HepG2 (cell line): ENCODE measurements around the gene SLC25A23. TPM values are rescaled to one million over a fixed set of nuclear protein-coding genes. Genes with fewer than 3 reads are reported as not detected.

Source experiments
- ELF1 ChIP-seq: sonication (generic); formaldehyde crosslinking; IDR thresholded peaks from 2 replicates; pipeline ENCODE4 v1.4.0; 2020; ENCODE audit warnings: missing genetic modification reagents
- EZH2 ChIP-seq: conservative IDR thresholded peaks from 2 replicates; pipeline ENCODE4 v1.6.1; 2012; ENCODE audit warnings: mild to moderate bottlenecking, low read depth, low read length, moderate library complexity
- FOXK2 ChIP-seq: fragments of 450-650 bp; IDR thresholded peaks from 2 replicates; pipeline ENCODE4 v1.6.1; 2016
- KDM2A ChIP-seq: sonication (generic); formaldehyde crosslinking; IDR thresholded peaks from 2 replicates; pipeline ENCODE4 v1.4.0; 2020; ENCODE audit warnings: low read depth, missing genetic modification reagents, borderline replicate concordance
- KLF11 ChIP-seq: IDR thresholded peaks from 2 replicates; pipeline ENCODE4 v1.6.1; 2016; ENCODE audit warnings: missing compliant biosample characterization
- KLF12 ChIP-seq: sonication (generic); formaldehyde crosslinking; IDR thresholded peaks from 2 replicates; pipeline ENCODE4 v1.4.0; 2020; ENCODE audit warnings: missing genetic modification reagents, borderline replicate concordance
- SP2 ChIP-seq: sonication (generic); formaldehyde crosslinking; IDR thresholded peaks from 2 replicates; pipeline ENCODE4 v1.5.1; 2020; ENCODE audit warnings: mild to moderate bottlenecking, missing genetic modification reagents
- STAT5B ChIP-seq: sonication (generic); formaldehyde crosslinking; IDR thresholded peaks from 2 replicates; pipeline ENCODE4 v1.4.0; 2020; ENCODE audit warnings: missing genetic modification reagents
- TBX2 ChIP-seq: sonication (generic); formaldehyde crosslinking; IDR thresholded peaks from 2 replicates; pipeline ENCODE4 v1.5.0; 2020; ENCODE audit warnings: missing genetic modification reagents, mild to moderate bottlenecking, borderline replicate concordance
- ZNF143 ChIP-seq: sonication (generic); formaldehyde crosslinking; IDR thresholded peaks from 2 replicates; pipeline ENCODE4 v1.4.0; 2020; ENCODE audit warnings: missing genetic modification reagents
- ZNF280B ChIP-seq: sonication (generic); formaldehyde crosslinking; IDR thresholded peaks from 2 replicates; pipeline ENCODE4 v1.5.0; 2020; ENCODE audit warnings: missing genetic modification reagents, mild to moderate bottlenecking, borderline replicate concordance
- ZNF746 ChIP-seq: sonication (generic); formaldehyde crosslinking; IDR thresholded peaks from 2 replicates; pipeline ENCODE4 v1.8.0; 2022; ENCODE audit warnings: mild to moderate bottlenecking, missing genetic modification reagents
- ZNF782 ChIP-seq: sonication (generic); formaldehyde crosslinking; IDR thresholded peaks from 2 replicates; pipeline ENCODE4 v1.4.0; 2020; ENCODE audit warnings: missing genetic modification reagents, mild to moderate bottlenecking, borderline replicate concordance
- ZNF788 ChIP-seq: sonication (generic); formaldehyde crosslinking; IDR thresholded peaks from 2 replicates; pipeline ENCODE4 v1.5.0; 2020; ENCODE audit warnings: mild to moderate bottlenecking, missing genetic modification reagents, borderline replicate concordance
- ZNF891 ChIP-seq: sonication (generic); formaldehyde crosslinking; IDR thresholded peaks from 2 replicates; pipeline ENCODE4 v1.5.0; 2020; ENCODE audit warnings: mild to moderate bottlenecking, missing genetic modification reagents
- polyA plus RNA-seq, 8 experiments: library from polyadenylated mRNA; depleted of rRNA in 3 of 8; stranded (reverse) in 7 of 8; unstranded in 1 of 8; fragments of >200 nt; fragmentation: Illumina TruSeq in 4 of 8; extraction: Trizol in 4 of 8; gene quantifications; 2 replicates each; pipeline versions ENCODE4 v1.2.1 to v1.2.3, GENCODE V29; 2011 to 2016; ENCODE audit warnings: low read depth in 4 of 8, missing spikeins in 1 of 8, mixed read lengths in 1 of 8; ENCODE audit not compliant: insufficient read depth in 1 of 8
- total RNA-seq, 5 experiments: library from RNA; depleted of rRNA; stranded (reverse); fragments of >200 nt; fragmentation: Illumina TruSeq; extraction: Trizol; gene quantifications; 2 replicates each; pipeline ENCODE4 v1.2.3, GENCODE V29; 2016; ENCODE audit warnings: low read depth in 1 of 5
- TF ChIP-seq, protein P1 (sequence below): sonication (generic); formaldehyde crosslinking; IDR thresholded peaks from 2 replicates; pipeline ENCODE4 v1.4.0; 2020; ENCODE audit warnings: missing genetic modification reagents
- TF ChIP-seq, protein P2 (sequence below): IDR thresholded peaks from 2 replicates; pipeline ENCODE4 v1.6.1; 2016; ENCODE audit warnings: low read depth
- TF ChIP-seq, protein P3 (sequence below): sonication (generic); formaldehyde crosslinking; conservative IDR thresholded peaks from 2 replicates; pipeline ENCODE4 v1.8.0; 2022; ENCODE audit warnings: mild to moderate bottlenecking, moderate library complexity, missing genetic modification reagents
- TF ChIP-seq, protein P4 (sequence below): sonication (generic); formaldehyde crosslinking; IDR thresholded peaks from 2 replicates; pipeline ENCODE4 v1.9.0; 2021; ENCODE audit warnings: missing genetic modification reagents, borderline replicate concordance

SLC25A23 gene
- total and polyA plus RNA-seq, 2 of the 13 experiments (the other 11 are each of a cell fraction or from before 2014, with no cell fraction given): 12.4 to 15.2 TPM

DNA sequence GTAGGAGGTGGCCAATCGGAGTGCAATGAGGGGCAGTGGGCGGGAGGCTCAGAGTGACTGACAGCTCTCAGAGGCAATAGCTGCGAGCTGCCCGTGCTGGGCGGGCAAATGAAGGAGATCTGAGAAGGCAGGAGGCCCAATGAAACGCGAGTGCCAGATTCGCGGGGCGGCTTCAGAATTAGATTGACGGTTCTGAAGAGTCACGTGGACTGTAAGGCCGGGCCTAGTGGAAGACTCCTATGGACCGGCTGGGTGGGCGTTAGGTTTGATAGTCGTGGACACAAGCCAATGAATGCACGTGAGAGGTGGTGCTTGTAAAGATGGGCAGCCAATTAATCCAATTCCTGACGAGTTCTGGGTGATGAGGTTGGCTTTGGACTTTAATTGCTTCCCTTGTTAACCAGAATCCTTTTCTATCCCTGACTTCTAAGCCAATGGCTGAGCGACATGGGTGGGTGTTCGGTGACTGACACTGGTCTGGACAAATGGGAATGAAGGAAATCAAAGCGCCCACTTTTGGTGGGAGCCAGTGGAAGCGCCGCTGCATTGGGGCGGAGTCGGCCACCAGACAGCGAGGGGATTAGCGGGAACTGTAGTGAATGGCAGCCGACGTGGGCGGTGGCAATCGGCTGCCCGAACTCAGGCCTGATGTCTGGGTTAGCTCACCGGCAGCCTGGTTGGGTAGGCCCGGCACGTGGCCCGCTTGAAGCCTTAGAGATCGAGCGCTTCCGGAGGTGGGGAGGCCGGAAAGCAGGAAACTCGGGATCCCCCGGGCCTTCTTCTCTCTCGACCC, 34.5 kb downstream of the SLC25A23 start (continued):
- TF ChIP-seq ZNF891 (CRISPR knock-in tag) (peak; percentile 78; the same call in 1 of the 2 replicates), KLF11 (CRISPR knock-in tag) (no peak), FOXK2 (no peak), STAT5B (CRISPR knock-in tag) (no peak), KLF12 (CRISPR knock-in tag) (peak; percentile 59; the same call in 1 of the 2 replicates), ZNF782 (CRISPR knock-in tag) (0 out of 2 replicates have a peak, but pooled peaks have one; percentile 70), ELF1 (peak; percentile 20; the same call in 1 of the 2 replicates), KDM2A (CRISPR knock-in tag) (0 out of 2 replicates have a peak, but pooled peaks have one; percentile 23), ZNF746 (CRISPR knock-in tag) (0 out of 2 replicates have a peak, but pooled peaks have one; percentile 42), ZNF280B (CRISPR knock-in tag) (peak; percentile 92), ZNF788 (peak; percentile 54; the same call in 1 of the 2 replicates), SP2 (CRISPR knock-in tag) (peak; percentile 97), TBX2 (CRISPR knock-in tag) (peak; percentile 28; the same call in 1 of the 2 replicates), EZH2 (no peak), ZNF143 (peak; percentile 68)
- TF ChIP-seq, protein P1, sequence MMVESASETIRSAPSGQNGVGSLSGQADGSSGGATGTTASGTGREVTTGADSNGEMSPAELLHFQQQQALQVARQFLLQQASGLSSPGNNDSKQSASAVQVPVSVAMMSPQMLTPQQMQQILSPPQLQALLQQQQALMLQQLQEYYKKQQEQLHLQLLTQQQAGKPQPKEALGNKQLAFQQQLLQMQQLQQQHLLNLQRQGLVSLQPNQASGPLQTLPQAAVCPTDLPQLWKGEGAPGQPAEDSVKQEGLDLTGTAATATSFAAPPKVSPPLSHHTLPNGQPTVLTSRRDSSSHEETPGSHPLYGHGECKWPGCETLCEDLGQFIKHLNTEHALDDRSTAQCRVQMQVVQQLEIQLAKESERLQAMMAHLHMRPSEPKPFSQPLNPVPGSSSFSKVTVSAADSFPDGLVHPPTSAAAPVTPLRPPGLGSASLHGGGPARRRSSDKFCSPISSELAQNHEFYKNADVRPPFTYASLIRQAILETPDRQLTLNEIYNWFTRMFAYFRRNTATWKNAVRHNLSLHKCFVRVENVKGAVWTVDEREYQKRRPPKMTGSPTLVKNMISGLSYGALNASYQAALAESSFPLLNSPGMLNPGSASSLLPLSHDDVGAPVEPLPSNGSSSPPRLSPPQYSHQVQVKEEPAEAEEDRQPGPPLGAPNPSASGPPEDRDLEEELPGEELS (CRISPR knock-in tag): 0 out of 2 replicates have a peak, but pooled peaks have one; percentile 11
- TF ChIP-seq, protein P2, sequence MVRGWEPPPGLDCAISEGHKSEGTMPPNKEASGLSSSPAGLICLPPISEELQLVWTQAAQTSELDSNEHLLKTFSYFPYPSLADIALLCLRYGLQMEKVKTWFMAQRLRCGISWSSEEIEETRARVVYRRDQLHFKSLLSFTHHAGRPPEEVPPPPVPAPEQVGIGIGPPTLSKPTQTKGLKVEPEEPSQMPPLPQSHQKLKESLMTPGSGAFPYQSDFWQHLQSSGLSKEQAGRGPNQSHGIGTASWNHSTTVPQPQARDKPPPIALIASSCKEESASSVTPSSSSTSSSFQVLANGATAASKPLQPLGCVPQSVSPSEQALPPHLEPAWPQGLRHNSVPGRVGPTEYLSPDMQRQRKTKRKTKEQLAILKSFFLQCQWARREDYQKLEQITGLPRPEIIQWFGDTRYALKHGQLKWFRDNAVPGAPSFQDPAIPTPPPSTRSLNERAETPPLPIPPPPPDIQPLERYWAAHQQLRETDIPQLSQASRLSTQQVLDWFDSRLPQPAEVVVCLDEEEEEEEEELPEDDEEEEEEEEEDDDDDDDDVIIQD (CRISPR knock-in tag): peak; percentile 53; the same call in 1 of the 2 replicates
- TF ChIP-seq, protein P3, sequence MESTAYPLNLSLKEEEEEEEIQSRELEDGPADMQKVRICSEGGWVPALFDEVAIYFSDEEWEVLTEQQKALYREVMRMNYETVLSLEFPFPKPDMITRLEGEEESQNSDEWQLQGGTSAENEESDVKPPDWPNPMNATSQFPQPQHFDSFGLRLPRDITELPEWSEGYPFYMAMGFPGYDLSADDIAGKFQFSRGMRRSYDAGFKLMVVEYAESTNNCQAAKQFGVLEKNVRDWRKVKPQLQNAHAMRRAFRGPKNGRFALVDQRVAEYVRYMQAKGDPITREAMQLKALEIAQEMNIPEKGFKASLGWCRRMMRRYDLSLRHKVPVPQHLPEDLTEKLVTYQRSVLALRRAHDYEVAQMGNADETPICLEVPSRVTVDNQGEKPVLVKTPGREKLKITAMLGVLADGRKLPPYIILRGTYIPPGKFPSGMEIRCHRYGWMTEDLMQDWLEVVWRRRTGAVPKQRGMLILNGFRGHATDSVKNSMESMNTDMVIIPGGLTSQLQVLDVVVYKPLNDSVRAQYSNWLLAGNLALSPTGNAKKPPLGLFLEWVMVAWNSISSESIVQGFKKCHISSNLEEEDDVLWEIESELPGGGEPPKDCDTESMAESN (CRISPR knock-in tag): peak; percentile 48; the same call in 1 of the 2 replicates
- TF ChIP-seq, protein P4, sequence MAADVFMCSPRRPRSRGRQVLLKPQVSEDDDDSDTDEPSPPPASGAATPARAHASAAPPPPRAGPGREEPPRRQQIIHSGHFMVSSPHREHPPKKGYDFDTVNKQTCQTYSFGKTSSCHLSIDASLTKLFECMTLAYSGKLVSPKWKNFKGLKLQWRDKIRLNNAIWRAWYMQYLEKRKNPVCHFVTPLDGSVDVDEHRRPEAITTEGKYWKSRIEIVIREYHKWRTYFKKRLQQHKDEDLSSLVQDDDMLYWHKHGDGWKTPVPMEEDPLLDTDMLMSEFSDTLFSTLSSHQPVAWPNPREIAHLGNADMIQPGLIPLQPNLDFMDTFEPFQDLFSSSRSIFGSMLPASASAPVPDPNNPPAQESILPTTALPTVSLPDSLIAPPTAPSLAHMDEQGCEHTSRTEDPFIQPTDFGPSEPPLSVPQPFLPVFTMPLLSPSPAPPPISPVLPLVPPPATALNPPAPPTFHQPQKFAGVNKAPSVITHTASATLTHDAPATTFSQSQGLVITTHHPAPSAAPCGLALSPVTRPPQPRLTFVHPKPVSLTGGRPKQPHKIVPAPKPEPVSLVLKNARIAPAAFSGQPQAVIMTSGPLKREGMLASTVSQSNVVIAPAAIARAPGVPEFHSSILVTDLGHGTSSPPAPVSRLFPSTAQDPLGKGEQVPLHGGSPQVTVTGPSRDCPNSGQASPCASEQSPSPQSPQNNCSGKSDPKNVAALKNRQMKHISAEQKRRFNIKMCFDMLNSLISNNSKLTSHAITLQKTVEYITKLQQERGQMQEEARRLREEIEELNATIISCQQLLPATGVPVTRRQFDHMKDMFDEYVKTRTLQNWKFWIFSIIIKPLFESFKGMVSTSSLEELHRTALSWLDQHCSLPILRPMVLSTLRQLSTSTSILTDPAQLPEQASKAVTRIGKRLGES (CRISPR knock-in tag): no peak
